Smooth muscle cell (in vitro differentiated cells): ENCODE measurements around the gene KATNBL1. TPM values are rescaled to one million over a fixed set of nuclear protein-coding genes. Genes with fewer than 3 reads are reported as not detected.

ENCODE experiments used
- DNase-seq: peaks from one replicate; lab custom pipeline; 2025; ENCODE audit not compliant: unreplicated experiment; lab: John Stamatoyannopoulos, UW
- H2AFZ ChIP-seq: fragments of 200-600 bp; sonication (generic); 2 replicates; pipeline ENCODE4 v1.6.0; 2016; ENCODE audit warnings: antibody characterized with exemption, low read depth, mild to moderate bottlenecking
- H3F3A ChIP-seq: fragments of 200-600 bp; sonication (generic); 2 replicates; pipeline ENCODE4 v1.6.0; 2017; ENCODE audit warnings: antibody characterized with exemption, low read depth
- H3K27ac ChIP-seq: fragments of 200-600 bp; sonication (generic); 2 replicates; pipeline ENCODE4 v1.5.1; 2016; ENCODE audit warnings: low read depth, mild to moderate bottlenecking
- H3K27me3 ChIP-seq: fragments of 200-600 bp; sonication (generic); 2 replicates; pipeline ENCODE4 v1.6.1; 2016; ENCODE audit warnings: low read depth, mild to moderate bottlenecking
- H3K36me3 ChIP-seq: fragments of 200-600 bp; sonication (generic); 2 replicates; pipeline ENCODE4 v1.5.1; 2016; ENCODE audit warnings: low read depth
- H3K4me1 ChIP-seq: fragments of 200-600 bp; sonication (generic); 2 replicates; pipeline ENCODE4 v1.5.1; 2016; ENCODE audit warnings: low read depth
- H3K4me2 ChIP-seq: fragments of 200-600 bp; sonication (generic); 2 replicates; pipeline ENCODE4 v1.6.0; 2016; ENCODE audit warnings: mild to moderate bottlenecking
- H3K4me3 ChIP-seq: fragments of 200-600 bp; sonication (generic); 2 replicates; pipeline ENCODE4 v1.5.1; 2016; ENCODE audit warnings: mild to moderate bottlenecking
- H3K79me2 ChIP-seq: fragments of 200-600 bp; sonication (generic); 2 replicates; pipeline ENCODE4 v1.6.0; 2016; ENCODE audit warnings: low read depth, mild to moderate bottlenecking
- H3K9ac ChIP-seq: fragments of 200-600 bp; sonication (generic); 2 replicates; pipeline ENCODE4 v1.6.0; 2016; ENCODE audit warnings: low read depth
- H3K9me3 ChIP-seq: fragments of 200-600 bp; sonication (generic); replicated peaks from 2 replicates; pipeline ENCODE4 v1.5.1; 2016; ENCODE audit warnings: low read depth
- H4K20me1 ChIP-seq: fragments of 200-600 bp; sonication (generic); 2 replicates; pipeline ENCODE4 v1.6.0; 2016; ENCODE audit warnings: low read depth
- WGBS: methylation state at CpG from one replicate; pipeline ENCODE4 v1.1.7; 2016; ENCODE audit warnings: low lambda C conversion rate; 5-methylcytosine and 5-hydroxymethylcytosine counted together
- polyA plus RNA-seq: library from polyadenylated mRNA; unstranded; fragments of >200 nt; fragmentation: Nextera tagmentation; extraction: Ambion mirVana; gene quantifications from 2 replicates; pipeline ENCODE4 v1.2.1, GENCODE V29; 2016
- total RNA-seq: library from RNA; depleted of rRNA; stranded (reverse); fragments of >200 nt; gene quantifications from 2 replicates; pipeline ENCODE4 v1.2.3, GENCODE V29; 2014
- TF ChIP-seq, protein P1 (sequence below): fragments of 200-600 bp; sonication (generic); IDR thresholded peaks from 2 replicates; pipeline ENCODE4 v1.5.1; 2017; ENCODE audit warnings: borderline replicate concordance, mild to moderate bottlenecking, antibody characterized with exemption; ENCODE audit not compliant: insufficient read depth, poor library complexity, severe bottlenecking

The KATNBL1 gene, protein sequence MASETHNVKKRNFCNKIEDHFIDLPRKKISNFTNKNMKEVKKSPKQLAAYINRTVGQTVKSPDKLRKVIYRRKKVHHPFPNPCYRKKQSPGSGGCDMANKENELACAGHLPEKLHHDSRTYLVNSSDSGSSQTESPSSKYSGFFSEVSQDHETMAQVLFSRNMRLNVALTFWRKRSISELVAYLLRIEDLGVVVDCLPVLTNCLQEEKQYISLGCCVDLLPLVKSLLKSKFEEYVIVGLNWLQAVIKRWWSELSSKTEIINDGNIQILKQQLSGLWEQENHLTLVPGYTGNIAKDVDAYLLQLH
- 91.8 and 145 TPM in 2 replicates for total RNA-seq
- 62.3 and 65.5 TPM in 2 replicates for polyA plus RNA-seq

DNA sequence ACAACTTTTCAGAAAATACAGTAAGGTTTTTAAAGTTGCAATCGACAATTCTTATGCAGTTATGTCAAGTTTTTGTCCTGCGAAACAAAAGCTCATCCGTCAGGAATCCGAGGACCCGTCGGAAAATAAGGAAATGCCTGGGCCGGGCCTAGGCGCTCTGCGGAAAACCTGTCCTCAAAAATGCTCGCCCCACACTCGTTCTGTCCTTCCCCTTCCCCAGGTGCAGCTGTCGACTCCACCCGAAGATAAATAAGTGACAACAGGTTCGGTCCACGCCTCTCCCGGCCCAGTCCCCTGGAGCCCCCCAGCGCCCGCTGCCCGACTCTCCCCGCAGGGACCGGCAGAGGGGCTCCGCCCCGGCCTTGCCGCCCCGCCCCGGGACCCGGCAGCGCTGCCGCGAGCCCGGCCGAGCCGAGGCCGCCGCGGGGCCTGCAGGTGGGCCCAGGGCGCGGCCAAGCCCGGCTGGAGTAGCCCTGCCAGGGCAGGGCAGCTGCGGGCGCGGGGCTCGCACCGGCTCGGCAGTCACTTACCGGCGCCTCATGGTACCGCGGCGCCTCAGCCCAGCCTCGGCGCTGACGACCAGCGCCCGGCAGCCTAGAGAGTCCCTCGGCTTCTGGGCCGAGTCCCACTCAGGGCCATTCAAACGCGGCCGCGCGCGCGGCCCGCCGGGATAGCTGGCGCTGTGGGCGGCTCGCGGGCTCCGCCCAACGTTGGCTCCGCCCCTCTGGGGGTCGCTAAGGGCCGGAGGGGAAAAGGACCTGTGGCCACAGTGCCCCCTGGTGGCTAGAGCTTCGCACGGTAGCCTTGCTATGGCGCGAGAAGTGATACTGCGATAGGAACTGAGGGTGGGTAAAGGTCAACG is at the start of gene KATNBL1:
Gene KATNBL1 (minus strand): TSS at position 676 of the 862 bp plus-strand sequence. CDS start 46,420 bp downstream, outside the sequence.
- no peaks in the 10 kb centered on the region for H3K36me3 ChIP-seq
- TF ChIP-seq, protein P1, sequence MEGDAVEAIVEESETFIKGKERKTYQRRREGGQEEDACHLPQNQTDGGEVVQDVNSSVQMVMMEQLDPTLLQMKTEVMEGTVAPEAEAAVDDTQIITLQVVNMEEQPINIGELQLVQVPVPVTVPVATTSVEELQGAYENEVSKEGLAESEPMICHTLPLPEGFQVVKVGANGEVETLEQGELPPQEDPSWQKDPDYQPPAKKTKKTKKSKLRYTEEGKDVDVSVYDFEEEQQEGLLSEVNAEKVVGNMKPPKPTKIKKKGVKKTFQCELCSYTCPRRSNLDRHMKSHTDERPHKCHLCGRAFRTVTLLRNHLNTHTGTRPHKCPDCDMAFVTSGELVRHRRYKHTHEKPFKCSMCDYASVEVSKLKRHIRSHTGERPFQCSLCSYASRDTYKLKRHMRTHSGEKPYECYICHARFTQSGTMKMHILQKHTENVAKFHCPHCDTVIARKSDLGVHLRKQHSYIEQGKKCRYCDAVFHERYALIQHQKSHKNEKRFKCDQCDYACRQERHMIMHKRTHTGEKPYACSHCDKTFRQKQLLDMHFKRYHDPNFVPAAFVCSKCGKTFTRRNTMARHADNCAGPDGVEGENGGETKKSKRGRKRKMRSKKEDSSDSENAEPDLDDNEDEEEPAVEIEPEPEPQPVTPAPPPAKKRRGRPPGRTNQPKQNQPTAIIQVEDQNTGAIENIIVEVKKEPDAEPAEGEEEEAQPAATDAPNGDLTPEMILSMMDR: peak; percentile 93
- DNase-seq: peak; percentile 92
- H3K27me3 ChIP-seq: no peaks in the 10 kb centered on the region
- no peaks in the 10 kb centered on the region for H3K9me3 ChIP-seq
- H3K79me2 ChIP-seq: peaks cover 46% of the 10 kb centered on the region
- peaks cover 16% of the 10 kb centered on the region for H4K20me1 ChIP-seq
- under 1% methylated on average over 55 of the region's 81 CpGs for WGBS
- peak within 1 kb of the TSS; percentile 94 for H3K4me2 ChIP-seq
- H3F3A ChIP-seq: peaks cover 6% of the 10 kb centered on the region
- H2AFZ ChIP-seq: peak within 1 kb of the TSS; percentile 88
- peak within 1 kb of the TSS; percentile 92 for H3K27ac ChIP-seq
- peak within 1 kb of the TSS; percentile 76 for H3K4me3 ChIP-seq
- H3K4me1 ChIP-seq: peaks cover 13% of the 10 kb centered on the region
- peak within 1 kb of the TSS; percentile 94 for H3K9ac ChIP-seq

DNA sequence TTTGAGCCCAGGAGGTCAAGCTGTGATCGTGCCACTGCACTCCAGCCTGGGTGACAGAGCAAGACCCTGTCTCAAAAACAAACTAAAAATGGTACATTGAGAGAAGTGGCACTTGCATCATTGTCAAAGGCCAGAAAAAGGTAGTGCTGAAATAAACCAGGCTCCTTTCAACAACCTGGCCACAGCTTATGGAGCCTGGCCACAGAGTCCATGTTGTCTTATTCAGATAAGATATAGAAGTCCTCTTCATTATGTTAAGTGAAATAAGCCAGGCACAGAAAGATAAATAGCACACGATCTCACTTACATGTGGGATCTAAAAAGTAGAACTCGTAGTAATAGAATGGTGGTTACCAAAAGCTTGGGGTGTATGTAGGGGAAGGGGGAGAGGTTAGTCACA is 49.7 kb upstream of the KATNBL1 start:
- H3K79me2 ChIP-seq: no peaks in the 10 kb centered on the region
- H3F3A ChIP-seq: no peaks in the 10 kb centered on the region
- no peaks in the 10 kb centered on the region for H3K4me1 ChIP-seq
- no peaks in the 10 kb centered on the region for H4K20me1 ChIP-seq
- no peak overlapping the region for H3K4me3 ChIP-seq
- no peak overlapping the region for H3K4me2 ChIP-seq
- H3K27ac ChIP-seq: no peak overlapping the region
- no peak overlapping the region for H2AFZ ChIP-seq
- DNase-seq: no peak
- no peak overlapping the region for H3K9ac ChIP-seq
- TF ChIP-seq, protein P1: no peak
- 55% methylated on average over 3 of the region's 3 CpGs for WGBS
- no peaks in the 10 kb centered on the region for H3K27me3 ChIP-seq
- peaks cover under 1% of the 10 kb centered on the region for H3K36me3 ChIP-seq
- no peaks in the 10 kb centered on the region for H3K9me3 ChIP-seq

- Histone ChIP-seq H3K4me2 (no peak overlapping the region), H2AFZ (no peak overlapping the region), H3K9me3 (no peaks in the 10 kb centered on the region), H3K79me2 (no peaks in the 10 kb centered on the region), H3K9ac (no peak overlapping the region), H4K20me1 (no peaks in the 10 kb centered on the region), H3K4me3 (no peak overlapping the region), H3K36me3 (peaks cover 11% of the 10 kb centered on the region), H3K4me1 (no peaks in the 10 kb centered on the region), H3K27ac (no peak overlapping the region), H3K27me3 (no peaks in the 10 kb centered on the region), H3F3A (no peaks in the 10 kb centered on the region)
- DNase-seq: no peak
- 95% methylated on average over 2 of the region's 2 CpGs for whole genome bisulfite sequencing
- TF ChIP-seq, protein P1: no peak
These were observed 48.3 kb upstream of the KATNBL1 start for GRCh38 chr15:34258151-34258550.
